HG03575 (cell line): ENCODE results near the gene C1QTNF4.
A peak's percentile ranks its signal among the peaks of the same experiment; 100 is the strongest.
"Not testable (repeated sequence)": the region's sequence is repeated elsewhere in the genome, so short reads cannot be mapped to it uniquely, and the experiment has no call there.

Experiments used
- ATAC-seq: cut with Tn5 transposase; IDR thresholded peaks from one replicate; pipeline ENCODE4 v1.9.1; 2021; ENCODE audit not compliant: unreplicated experiment, insufficient number of reproducible peaks, low FRiP score; ENCODE audit errors: extremely low read depth

Gene C1QTNF4

GRCh38 chr11:47593934-47594855 is at the start of gene C1QTNF4:
Gene C1QTNF4, minus strand, starts transcription at chr11:47594411. Its CDS starts 3,601 bp downstream, at chr11:47590810.
- no peak for ATAC-seq

DNA sequence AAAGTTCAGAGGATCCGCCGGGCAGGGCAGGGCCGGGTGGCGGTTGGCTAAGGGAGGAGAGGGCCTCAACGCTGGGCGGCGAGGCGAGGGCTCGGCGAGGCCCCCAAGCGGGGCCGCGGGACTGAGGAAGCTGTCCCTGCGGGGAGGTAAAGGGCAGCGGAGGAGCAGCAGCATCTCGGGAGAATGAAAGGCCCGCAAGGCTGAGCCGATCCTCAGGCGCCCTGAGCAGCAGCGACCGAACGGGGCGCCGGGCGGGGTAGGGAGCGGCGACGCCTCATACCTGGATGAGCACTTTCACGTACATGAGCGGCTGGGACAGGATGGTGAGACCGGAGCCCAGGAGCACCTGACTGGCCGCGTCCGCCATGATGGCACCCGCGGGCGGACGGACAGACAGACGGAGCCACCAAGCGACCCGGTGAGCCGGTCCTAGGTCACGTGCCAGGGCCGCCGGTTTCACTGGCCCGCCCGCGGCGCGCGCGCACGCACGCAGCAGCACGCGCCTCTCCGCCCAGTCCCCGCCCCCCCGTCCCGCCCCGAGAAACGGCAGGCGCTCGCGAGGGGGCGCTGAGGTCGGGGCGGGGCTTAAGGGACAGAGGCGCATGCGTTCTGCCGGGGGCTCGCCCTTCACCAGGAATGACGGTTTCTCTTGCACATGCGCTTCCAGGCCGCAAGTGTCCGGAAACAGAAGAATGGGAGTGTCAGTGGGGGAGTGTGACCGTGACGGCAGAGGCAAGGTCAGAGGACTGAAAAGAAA is 48.1 kb upstream of the C1QTNF4 start, which contains the start of gene MTCH2:
Gene MTCH2 (minus strand): TSS at position 461 of the 757 bp plus-strand sequence. CDS start 94 bp downstream, at position 367.
- ATAC-seq: peak; percentile 82

- ATAC-seq: no peak
Observed at GRCh38 chr11:47641600-47642098, 47.4 kb upstream of the C1QTNF4 start.

DNA sequence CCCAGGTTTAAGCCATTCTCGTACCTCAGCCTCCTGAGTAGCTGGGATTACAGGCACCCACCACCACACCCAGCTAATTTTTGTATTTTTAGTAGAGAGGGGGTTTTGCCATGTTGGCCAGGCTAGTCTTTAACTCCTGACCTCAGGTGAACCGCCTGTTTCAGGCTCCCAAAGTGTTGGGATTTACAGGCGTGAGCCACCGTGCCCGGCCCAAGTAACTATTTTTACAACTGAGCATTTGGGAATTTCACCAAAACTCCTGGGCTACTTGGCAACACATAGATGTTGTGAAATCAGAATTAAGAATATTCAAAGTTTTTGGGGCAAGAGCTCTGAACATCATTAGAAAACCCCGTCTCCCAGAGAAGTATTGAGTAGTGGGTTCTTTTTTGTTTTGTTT is 46.3 kb upstream of the C1QTNF4 start:
- ATAC-seq: not testable (repeated sequence)

DNA sequence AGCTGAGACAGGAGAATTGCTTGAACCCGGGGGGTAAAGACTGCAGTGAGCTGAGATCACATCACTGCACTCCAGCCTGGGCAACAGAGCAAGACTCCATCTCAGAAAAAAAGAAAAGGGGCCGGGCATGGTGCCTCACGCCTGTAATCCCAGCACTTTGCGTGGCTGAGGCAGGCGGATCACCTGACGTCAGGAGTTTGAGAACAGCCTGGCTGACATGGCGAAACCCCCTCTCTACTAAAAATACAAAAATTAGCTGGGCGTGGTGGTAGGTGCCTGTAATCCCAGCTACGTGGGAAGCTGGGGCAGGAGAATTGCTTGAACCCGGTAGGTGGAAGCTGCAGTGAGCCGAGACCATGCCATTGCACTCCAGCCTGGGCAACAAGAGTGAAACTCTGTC is 42.1 kb upstream of the C1QTNF4 start:
- ATAC-seq: not testable (repeated sequence)

GRCh38 chr11:47631473-47631872 is 37.3 kb upstream of the C1QTNF4 start:
- no peak for ATAC-seq

GRCh38 chr11:47628026-47628425 is 33.8 kb upstream of the C1QTNF4 start:
- no peak for ATAC-seq

- no peak for ATAC-seq
Observed at GRCh38 chr11:47626234-47626633, 32.0 kb upstream of the C1QTNF4 start.

DNA sequence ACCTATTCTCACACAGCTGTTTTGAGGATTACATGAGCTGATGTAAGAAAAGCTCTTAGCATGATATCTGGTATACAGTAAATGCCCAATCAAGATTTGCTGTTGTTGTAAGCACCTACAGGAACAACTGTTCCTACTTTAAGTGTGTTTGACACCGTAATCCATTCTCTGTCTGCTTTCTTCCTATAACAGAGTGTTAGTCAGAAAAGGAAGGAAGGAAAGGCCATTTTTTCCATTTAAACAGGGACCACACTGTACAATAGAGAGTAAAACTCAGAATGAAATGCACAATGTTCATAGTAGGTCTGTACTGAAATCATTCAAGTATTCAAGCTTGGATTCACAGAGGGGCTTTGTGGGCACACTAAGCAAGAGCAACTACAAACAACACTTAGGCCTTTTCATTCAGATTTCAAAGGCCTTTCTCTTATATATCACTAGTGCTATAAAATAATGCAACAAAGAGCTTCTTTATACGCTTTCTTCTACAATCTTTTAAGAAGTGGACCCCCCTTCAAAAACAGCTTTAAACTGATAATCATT is 26.7 kb upstream of the C1QTNF4 start:
- ATAC-seq: no peak

GRCh38 chr11:47617417-47617809 is 23.2 kb upstream of the C1QTNF4 start:
- no peak for ATAC-seq

DNA sequence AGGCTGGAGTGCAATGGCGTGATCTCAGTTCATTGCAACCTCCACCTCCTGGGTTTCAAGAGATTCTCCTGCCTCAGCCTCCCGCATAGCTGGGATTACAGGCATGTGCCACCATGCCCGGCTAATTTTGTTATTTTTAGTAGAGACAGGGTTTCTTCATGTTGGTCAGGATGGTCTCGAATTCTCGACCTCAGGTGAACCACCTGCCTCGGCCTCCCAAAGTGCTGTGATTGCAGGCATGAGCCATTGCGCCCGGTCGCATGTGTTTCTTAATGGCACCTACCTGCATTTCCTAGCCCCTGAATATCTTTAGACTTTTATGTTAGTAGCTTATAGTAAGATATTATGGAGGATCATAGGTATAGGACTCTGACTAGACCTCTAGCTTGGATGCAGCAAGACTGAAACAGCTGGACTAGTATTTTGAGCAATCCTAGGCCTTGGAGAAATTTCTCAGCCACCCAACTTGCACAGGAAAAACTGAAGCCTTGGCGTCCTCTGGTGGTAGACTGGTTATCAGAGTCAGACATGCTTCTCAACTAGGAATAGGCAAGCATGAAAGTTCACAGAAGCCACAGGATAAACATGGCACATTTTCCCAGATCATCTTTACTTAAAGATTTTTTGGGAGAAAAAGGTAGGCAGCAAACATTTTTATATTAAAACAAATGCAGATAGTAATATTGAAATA is 22.7 kb upstream of the C1QTNF4 start:
- no peak for ATAC-seq

GRCh38 chr11:47615249-47615648 is 21.0 kb upstream of the C1QTNF4 start:
- no peak for ATAC-seq

DNA sequence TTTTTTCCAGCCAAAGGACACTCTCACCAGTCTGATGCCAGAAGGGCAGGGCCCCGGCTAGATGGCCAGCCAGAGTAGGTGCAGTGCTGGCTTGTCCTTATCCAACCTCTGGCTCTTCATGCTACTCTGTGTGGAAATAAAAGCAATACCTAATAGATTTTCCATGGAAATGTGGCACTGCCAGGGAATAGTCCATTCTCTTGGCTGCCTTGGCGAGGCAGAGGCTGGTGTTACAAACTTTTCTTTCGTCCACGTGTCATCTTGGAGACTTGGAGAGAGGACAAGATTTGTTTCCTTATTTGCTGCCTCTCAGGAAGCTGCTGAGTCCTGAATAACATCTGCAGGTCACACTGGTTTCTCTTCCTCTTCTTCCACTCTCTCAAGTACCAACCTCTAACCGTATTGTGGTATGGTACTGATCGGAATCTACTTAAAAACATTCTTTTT is 17.2 kb upstream of the C1QTNF4 start:
- no peak for ATAC-seq

DNA sequence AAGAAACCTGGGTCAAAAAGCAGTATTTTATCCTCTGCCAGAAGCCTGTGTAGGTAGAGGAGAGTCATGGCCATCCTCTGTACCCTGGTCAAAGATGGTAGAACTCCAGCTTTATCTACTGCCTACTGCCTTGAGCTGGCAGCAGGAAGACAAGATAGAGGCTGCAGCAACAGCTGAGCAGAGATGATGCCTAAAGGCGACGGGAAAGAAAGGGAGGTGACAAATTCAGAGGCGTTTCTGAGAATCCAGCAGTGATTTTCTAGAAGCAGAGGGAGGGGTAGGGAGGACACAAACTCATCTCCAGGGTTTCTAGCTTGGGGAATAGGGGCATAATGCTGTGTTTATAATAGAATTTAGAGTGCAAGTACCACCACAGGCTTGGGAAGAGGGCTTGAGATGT is 15.5 kb upstream of the C1QTNF4 start:
- no peak for ATAC-seq

DNA sequence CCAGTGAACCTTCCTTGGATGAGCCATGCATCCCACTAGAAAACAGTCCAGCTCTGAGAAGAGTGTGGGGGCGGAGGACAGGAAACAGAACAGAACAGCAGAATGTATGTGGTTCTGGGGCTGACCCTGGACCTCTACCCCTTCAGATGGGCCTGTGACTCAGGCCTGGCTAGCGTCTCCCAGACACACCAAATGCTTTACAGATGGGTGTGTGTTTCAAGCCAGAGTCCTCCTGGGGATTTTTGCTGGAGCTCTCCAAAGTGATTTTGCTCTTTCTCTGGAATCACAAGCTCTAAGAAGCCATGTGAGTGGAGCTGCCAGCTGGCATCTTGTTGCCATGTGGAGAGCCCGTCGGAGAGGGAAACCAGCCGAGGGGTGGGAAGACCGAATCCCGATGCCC is 13.2 kb upstream of the C1QTNF4 start:
- no peak for ATAC-seq

DNA sequence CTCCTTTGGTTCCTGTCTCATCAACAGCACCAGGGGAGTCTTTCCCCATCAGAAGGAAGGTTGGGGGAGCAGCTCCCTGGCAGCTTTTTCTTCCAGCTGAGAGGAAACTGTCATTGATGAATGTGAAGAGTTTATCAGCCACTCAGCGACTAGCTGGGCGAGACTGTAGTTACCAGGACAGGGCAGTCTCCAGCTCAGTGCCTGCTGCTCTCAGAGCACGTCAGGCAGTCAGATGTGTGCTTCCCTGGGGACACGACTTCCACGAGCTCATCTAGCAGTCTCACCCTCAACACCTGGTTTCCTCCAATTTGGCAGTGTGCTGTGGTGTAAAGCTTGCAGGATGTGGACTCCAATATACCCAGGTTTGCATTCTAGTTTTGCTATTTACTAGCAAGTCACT is 12.5 kb upstream of the C1QTNF4 start:
- no peak for ATAC-seq

- ATAC-seq: no peak
Observed at GRCh38 chr11:47605921-47606320, 11.7 kb upstream of the C1QTNF4 start.

- ATAC-seq: no peak
Observed at GRCh38 chr11:47603295-47603694, 9.1 kb upstream of the C1QTNF4 start.

DNA sequence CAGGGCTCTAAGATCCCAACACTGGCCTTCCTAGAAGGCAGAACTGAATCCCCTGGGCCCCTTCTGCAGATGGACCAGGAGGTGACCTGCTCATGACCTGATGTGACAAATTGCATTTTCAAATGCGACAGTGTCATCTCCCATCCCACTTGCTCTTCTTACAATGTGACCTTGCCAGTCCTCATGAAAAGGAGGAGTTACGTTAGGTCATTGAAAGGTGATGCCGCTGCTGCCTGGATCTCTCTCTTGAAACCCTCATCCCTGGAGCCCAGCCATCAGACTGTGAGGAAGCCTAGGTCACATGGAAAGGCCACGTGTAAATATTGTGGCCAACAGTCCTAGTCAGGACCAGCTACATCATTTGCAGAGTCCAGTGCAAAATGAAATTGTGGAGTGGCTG is 5.7 kb upstream of the C1QTNF4 start:
- no peak for ATAC-seq
